Activated CD4-positive, alpha-beta T cell treated with anti-CD3 and anti-CD28 coated beads, Interleukin-2, amount 50 U/mL, for 4 hours (primary cell): Measurements from ENCODE around the gene NPFF.

Source experiments
- DNase-seq, 2 experiments: peaks; one replicate each; pipeline ENCODE4 v3.0.0-alpha.2; 2020

The NPFF gene

DNA sequence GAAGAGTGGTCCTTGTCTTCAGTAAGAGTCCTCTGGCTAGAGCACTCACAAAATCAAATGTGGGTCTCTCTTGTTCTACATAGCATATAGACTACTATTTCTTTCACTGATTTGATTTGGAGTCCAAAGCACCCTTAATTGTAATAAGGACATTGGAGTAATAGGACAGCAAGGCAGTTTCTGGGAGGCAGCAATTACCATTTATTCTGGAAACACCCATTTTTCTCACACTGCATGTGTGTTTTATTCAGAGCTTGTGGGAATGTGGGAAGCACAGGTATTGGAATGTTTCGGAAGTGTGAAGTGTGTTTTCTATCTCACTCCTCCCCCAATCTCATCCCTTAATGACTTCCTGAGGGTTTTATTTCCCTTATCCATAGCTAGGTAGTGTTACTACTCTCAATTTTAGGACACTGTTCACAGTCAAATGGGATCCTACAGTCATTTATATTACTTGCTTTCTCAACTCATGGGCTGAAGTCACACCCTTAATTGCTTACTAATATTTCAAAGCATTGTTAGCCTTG is 35.2 kb downstream of the NPFF start:
- DNase-seq = no peak

DNA sequence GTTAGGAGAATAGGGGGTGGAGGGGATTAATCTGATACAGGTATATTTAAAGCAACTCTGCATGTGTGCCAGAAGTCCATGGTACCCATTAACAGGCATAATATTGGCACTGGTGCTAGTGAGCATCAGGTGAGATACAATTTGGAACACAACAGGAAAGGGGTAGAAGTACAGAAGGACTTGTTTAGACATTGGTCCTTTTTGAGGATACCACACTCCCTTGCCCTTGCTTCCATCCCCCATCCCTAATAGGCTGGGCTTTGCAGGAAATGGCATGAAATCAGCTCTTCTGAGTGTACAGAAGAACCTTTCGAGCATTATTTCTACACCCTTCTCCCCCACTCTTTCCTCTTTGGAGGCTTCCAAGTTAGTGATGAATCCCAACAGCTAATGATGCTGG is 39.0 kb downstream of the NPFF start:
- no peak for DNase-seq

DNA sequence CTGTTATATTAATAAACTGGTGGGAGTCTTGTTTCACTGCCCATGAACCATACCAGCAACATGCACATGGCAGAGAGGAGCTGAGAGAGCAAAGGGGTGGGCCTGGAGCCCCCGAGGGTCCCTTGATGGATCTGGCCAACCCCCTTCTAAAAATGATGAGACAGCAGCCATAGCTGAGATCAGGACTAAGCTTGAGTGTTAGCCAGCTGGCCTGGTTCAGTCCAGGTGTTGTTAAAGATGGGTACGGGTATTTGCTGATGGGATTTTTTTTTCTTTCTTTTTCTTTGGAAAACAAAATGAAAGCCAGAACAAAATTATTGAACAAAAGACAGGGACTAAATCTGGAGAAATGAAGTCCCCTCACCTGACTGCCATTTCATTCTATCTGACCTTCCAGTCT is 39.4 kb downstream of the NPFF start:
- DNase-seq = no peak

DNA sequence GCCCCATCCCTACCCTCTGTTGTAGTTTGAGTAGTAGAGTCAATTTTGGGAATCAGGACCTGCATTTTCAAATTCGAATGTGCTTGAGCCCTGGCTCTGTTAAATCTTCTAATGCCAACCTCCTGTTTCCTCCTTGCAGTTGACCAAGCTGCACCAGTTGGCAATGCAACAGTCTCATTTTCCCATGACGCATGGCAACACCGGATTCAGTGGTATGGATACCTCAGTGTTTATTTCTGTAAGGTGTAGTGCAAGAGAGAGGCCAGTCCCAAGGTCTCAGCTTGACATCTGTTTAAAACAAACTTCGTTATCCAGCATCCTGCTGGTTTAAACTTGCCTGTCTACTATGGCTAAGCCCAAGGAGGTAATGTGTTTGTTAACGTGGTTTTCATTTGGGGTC is 40.2 kb downstream of the NPFF start:
- no peak for DNase-seq

DNA sequence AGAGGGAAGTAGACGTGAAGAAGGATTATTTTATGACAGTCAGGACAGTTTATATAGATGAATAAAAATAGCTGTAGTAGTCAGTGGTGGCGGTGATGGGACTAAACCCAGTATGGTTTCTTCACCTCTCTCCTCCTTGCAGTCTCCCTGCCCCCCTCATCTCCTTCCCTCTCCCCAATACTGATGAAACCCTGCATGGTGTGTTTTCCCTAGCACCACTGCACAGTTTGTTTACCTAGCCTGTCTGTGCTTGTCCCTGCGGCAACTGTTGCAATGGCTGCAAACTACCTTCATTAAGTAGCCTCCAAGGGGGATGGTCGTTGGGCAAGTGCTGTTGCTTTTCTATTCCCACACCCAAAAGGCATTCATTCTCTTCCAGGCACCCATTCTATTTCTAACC is 40.6 kb downstream of the NPFF start:
- no peak for DNase-seq

DNA sequence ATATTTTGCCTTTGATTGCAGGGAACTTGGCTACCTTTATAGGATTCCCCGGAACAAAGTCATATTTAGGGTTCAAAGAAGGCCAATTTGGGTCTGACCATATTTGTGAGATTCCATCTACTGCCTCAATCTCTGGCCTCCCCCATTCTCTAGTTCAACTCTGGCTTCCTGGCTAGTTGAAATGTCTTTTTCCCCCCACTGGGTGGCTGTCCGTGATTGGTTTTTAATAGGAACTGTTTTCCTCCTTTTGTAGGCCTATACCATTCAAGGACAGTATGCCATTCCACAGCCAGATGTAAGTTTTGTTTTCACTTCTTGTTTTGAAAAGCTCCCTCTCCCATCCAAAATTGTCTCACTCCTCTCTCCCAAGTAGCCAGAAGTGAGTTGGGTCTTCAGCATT is 41.6 kb downstream of the NPFF start:
- DNase-seq = no peak

DNA sequence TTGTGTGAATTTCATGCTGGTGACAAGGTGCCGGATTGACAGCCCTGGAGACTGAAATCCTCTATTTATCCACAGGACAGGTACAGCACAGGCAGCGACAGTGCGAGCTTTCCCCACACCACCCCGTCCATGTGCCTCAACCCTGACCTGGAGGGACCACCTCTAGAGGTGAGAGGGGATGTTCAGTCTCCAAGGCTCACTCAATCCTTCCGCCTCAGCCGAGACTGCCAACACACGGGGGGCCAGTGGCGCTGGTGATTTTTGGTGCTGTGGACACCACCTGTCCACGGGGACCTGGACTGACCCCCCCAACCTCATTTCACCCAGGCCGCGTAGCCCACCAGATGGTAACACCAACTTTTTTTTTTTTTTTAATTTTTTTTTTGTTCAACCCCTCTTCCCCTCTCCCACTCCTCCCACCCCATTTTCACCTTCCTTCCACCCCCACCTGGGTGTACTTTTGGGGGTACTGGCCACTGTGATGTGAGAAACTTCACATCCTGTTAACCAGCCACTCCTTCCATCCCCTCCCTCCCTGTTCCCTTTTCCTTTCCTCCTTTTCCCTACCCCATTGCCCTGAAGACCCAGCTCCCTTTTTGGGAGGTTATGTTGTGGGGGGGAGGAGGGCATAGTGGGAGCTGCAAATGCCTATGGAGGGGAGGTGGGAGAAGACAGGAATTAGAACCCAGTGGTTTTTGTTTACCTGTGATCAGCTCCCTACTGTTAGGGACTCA is 42.4 kb downstream of the NPFF start:
- DNase-seq = no peak

DNA sequence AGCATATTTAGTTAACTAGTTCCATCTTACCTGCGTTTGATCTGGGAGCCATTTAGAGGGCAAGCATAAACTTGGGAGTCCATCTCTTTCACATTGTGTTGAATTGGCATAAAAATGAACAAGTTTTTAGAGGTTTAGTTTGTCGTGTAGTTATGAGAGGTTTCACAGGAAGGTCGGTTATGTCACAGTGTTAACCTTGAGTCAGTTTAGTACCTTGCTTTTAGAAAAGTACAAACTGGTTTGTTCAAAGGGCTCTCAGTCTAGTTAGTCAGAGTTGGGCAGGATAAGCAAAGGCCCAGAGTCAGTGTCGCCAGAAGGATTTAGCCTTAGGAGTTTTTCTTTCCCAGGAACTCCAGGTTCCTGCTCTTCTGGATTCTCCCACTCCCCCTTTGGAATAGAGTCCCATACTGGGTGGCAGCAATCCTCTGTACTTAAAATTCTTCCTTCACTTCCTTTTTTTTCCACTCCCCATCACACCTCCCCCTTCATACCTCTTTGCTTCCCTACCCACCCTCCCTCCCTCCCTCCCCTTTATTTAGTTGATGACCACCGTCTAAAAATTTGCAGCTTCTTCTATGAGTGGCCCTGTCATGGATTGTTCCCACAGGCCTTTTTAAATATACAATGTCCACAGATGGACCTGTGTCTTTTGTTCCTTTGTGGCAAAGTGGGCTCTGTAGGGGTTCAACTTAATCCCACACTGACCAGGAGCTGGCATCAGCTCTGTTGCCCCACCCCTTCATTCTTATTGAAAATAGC is 43.3 kb downstream of the NPFF start:
- no peak for DNase-seq

DNA sequence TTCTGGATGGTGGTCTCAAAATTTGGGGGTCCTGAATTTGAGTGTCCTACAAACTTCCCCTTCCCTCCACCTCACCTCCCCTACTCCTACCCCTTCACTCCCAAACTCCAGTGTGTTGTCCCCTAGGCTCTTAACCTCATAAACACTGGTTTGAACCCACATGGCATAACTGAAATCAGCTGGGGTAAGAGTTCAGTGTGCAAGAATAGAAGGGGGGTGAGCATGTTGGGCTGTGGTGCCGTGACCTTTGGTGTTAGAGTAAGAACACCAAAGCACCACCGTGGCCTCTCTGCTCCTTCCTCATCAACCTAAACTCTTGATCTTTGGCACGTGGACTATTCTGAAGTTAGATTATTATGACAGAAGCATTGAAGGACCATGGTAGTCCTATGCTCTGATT is 44.3 kb downstream of the NPFF start:
- DNase-seq = no peak

DNA sequence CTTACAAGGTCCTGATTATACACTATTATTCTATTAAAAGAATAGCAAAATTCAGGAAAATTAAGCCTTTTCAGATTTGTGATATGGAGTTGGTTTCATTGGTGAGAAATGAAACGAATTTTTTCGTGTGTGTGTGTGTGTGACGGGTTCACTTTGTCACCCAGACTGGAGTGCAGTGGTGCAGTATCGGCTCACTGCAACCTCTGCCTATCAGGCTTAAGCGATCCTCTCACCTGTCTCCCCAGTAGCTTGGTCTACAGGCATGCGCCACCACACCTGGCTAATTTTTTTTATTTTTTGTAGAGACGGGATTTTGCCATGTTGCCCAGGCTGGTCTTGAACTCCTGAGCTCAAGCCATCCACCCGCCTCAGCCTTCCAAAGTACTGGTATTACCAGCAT is 45.7 kb downstream of the NPFF start:
- no peak for DNase-seq

DNA sequence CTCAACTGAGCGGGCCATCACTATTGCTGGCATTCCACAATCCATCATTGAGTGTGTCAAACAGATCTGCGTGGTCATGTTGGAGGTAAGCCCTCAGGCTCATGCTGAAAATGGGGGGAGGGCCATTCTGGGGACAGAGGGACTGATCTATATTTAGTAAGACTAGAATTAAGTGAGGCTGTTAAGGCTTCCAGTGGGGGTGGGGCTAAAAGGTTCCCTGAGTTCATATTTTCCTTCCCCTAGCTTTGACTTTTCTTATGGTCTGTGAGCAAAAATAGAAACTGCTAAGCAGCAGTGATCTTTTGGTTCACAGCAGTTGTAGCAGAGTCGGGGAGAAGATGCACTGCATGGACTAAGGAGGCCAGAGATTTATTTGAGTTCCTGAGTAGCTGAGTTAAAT is 46.2 kb downstream of the NPFF start:
- no peak for DNase-seq

DNA sequence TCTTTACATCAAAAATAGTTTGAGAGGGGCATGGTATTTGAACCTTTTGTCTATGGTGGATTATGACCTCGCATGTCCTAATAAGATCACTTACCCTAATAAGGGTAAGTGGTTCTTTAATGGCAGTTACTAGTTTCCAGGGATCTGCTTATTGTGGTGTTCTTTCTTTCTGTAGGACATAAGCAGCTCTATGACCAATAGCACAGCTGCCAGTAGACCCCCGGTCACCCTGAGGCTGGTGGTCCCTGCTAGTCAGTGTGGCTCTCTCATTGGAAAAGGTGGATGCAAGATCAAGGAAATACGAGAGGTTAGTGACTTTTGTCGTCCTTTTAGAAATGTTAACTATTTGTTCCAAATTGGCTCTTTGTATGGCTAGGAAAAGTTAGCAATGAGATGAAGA is 48.2 kb downstream of the NPFF start:
- no peak for DNase-seq
